Mesenchymal stem cell (in vitro differentiated cells and primary cell): ENCODE data around the gene MYL5.

ENCODE experiments used
- DNase-seq: peaks from one replicate; pipeline ENCODE4 v3.0.0-alpha.2; 2013
- H2AFZ ChIP-seq: one replicate; pipeline ENCODE4 v1.6.1; 2013; ENCODE audit warnings: low read depth, mild to moderate bottlenecking, control low read depth, inconsistent platforms, low read length, moderate library complexity
- H2AK5ac ChIP-seq: 2 replicates; pipeline ENCODE4 v1.6.1; 2013; ENCODE audit warnings: low read length, moderate library complexity, mild to moderate bottlenecking, inconsistent platforms; ENCODE audit not compliant: severe bottlenecking
- H2BK120ac ChIP-seq: one replicate; pipeline ENCODE4 v1.6.1; 2013; ENCODE audit warnings: low read depth, mild to moderate bottlenecking, inconsistent platforms, low read length, moderate library complexity
- H2BK12ac ChIP-seq, 2 experiments: one replicate each; pipeline ENCODE4 v1.6.1; 2013; ENCODE audit warnings: inconsistent platforms in 2 of 2, low read length in 2 of 2, mild to moderate bottlenecking in 2 of 2, moderate library complexity in 2 of 2, control low read depth in 1 of 2
- H2BK15ac ChIP-seq: one replicate; pipeline ENCODE4 v1.6.1; 2013; ENCODE audit warnings: mild to moderate bottlenecking, low read depth, inconsistent platforms; ENCODE audit not compliant: poor library complexity, severe bottlenecking
- H2BK5ac ChIP-seq: 2 replicates; pipeline ENCODE4 v1.6.1; 2013; ENCODE audit warnings: low read depth, mild to moderate bottlenecking, low read length, control low read depth, inconsistent platforms; ENCODE audit not compliant: poor library complexity, severe bottlenecking
- H3K14ac ChIP-seq, 2 experiments: one replicate each; pipeline ENCODE4 v1.6.1; 2013; ENCODE audit warnings: inconsistent platforms in 2 of 2, low read length in 2 of 2, control low read depth in 1 of 2, mild to moderate bottlenecking in 1 of 2, moderate library complexity in 1 of 2
- H3K18ac ChIP-seq, 2 experiments: one replicate each; pipeline ENCODE4 v1.6.1; 2013; ENCODE audit warnings: inconsistent platforms in 2 of 2, low read length in 2 of 2, control low read depth in 1 of 2, low read depth in 1 of 2, mild to moderate bottlenecking in 1 of 2
- H3K23ac ChIP-seq, 2 experiments: one replicate each; pipeline ENCODE4 v1.6.1; 2013; ENCODE audit warnings: inconsistent platforms in 2 of 2, low read length in 2 of 2, mild to moderate bottlenecking in 2 of 2, moderate library complexity in 2 of 2, control low read depth in 1 of 2
- H3K27ac ChIP-seq: 2 replicates; pipeline ENCODE4 v1.5.1; 2013; ENCODE audit warnings: mild to moderate bottlenecking, moderate library complexity, low read length, control low read depth, inconsistent platforms; ENCODE audit not compliant: poor library complexity, severe bottlenecking
- H3K27me3 ChIP-seq, 2 experiments: 2 replicates each; pipeline versions ENCODE4 v1.6.1 to v1.7.0; 2013; ENCODE audit warnings: low read length in 2 of 2, mild to moderate bottlenecking in 2 of 2, moderate library complexity in 2 of 2, control low read depth in 1 of 2, inconsistent platforms in 1 of 2; ENCODE audit not compliant: control insufficient read depth in 1 of 2, insufficient read depth in 1 of 2
- H3K36me3 ChIP-seq, 2 experiments: 2 replicates each; pipeline versions ENCODE4 v1.6.1 to v1.7.0; 2013; ENCODE audit warnings: low read length in 2 of 2, control low read depth in 1 of 2, inconsistent platforms in 1 of 2, low read depth in 1 of 2, mild to moderate bottlenecking in 1 of 2; ENCODE audit not compliant: insufficient read depth in 2 of 2, control insufficient read depth in 1 of 2
- H3K4ac ChIP-seq, 2 experiments: one replicate each; pipeline ENCODE4 v1.6.1; 2013; ENCODE audit warnings: inconsistent platforms in 2 of 2, low read length in 2 of 2, mild to moderate bottlenecking in 2 of 2, moderate library complexity in 2 of 2, control low read depth in 1 of 2, low read depth in 1 of 2
- H3K4me1 ChIP-seq: 2 replicates; pipeline ENCODE4 v1.6.1; 2013; ENCODE audit warnings: low read depth, low read length, control low read depth; ENCODE audit not compliant: control insufficient read depth, insufficient read depth
- H3K4me2 ChIP-seq: 2 replicates; pipeline ENCODE4 v1.6.1; 2013; ENCODE audit warnings: low read length, mild to moderate bottlenecking, inconsistent platforms; ENCODE audit not compliant: poor library complexity, severe bottlenecking
- H3K4me3 ChIP-seq, 2 experiments: 2 replicates each; pipeline versions ENCODE4 v1.5.1 to v1.7.0; 2013; ENCODE audit warnings: low read length in 2 of 2, mild to moderate bottlenecking in 2 of 2, control low read depth in 1 of 2, low read depth in 1 of 2; ENCODE audit not compliant: insufficient read depth in 1 of 2
- H3K79me1 ChIP-seq: replicated peaks from 2 replicates; pipeline ENCODE4 v1.6.1; 2013; ENCODE audit warnings: mild to moderate bottlenecking, control low read depth, low read length, inconsistent platforms; ENCODE audit not compliant: poor library complexity, severe bottlenecking
- H3K9ac ChIP-seq: 2 replicates; pipeline ENCODE4 v1.7.0; 2013; ENCODE audit warnings: mild to moderate bottlenecking, low read length, moderate library complexity
- H3K9me3 ChIP-seq: 2 replicates; pipeline ENCODE4 v1.7.0; 2013; ENCODE audit warnings: mild to moderate bottlenecking, low read length; ENCODE audit not compliant: control insufficient read depth
- H4K8ac ChIP-seq: one replicate; pipeline ENCODE4 v1.6.1; 2013; ENCODE audit warnings: inconsistent platforms, mild to moderate bottlenecking, low read length, moderate library complexity
- H4K91ac ChIP-seq: one replicate; pipeline ENCODE4 v1.6.1; 2013; ENCODE audit warnings: mild to moderate bottlenecking, low read length, inconsistent platforms
- WGBS: methylation state at CpG from one replicate; pipeline ENCODE4 v1.1.7; 2013; ENCODE audit warnings: mixed read lengths; 5-methylcytosine and 5-hydroxymethylcytosine counted together

MYL5 gene

DNA sequence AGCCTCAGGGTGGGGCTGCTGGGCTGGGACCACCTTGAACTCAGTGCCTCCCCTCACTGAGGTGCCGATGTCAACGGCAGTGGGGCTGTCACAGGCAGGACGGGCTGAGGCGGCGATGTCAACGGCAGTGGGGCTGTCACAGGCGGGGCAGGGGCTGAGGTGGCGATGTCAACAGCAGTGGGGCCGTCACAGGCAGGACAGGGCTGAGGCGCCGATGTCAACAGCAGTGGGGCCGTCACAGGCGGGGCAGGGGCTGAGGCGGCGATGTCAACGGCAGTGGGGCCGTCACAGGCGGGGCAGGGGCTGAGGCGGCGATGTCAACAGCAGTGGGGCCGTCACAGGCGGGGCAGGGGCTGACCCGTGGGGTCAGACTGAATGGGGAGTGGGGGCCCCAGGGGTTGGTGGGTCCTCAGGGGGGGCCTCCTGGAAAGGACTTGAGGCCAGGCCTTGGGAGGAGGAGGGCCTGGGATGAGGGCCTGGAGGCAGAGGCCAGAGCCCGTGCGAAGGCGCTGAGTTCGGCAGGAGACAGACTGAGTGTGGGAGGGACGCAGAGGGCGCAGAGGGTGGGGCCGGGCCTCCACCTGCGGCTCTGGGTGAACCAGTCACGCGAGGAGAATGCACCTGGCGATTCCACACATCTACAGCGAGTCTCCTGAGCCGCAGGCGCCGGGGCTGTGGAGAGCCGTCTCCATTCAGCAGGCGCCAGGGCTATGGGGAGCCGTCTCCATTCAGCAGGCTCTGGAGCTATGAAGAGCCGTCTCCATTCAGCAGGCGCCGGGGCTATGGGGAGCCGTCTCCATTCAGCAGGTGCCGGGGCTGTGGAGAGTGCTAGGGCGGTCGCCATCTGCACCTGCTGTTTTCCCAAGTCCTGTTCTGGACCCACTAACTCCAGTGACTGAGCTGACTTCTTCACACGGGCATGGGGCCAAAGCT lies 23.1 kb upstream of the MYL5 start:
- H2BK15ac ChIP-seq: no peak overlapping the region
- WGBS: 83% methylated on average over 43 of the region's 49 CpGs
- H3K4ac ChIP-seq: no peak overlapping the region
- no peak overlapping the region for H3K4me2 ChIP-seq
- no peak overlapping the region for H3K4me3 ChIP-seq
- no peak overlapping the region for H2AFZ ChIP-seq
- DNase-seq: no peak
- no peak overlapping the region for H3K18ac ChIP-seq
- no peak overlapping the region for H4K91ac ChIP-seq
- H3K14ac ChIP-seq: no peak overlapping the region
- no peak overlapping the region for H2AK5ac ChIP-seq
- no peak overlapping the region for H4K8ac ChIP-seq
- peaks cover 0 to 65% of the 10 kb centered on the region in 2 experiments for H3K27me3 ChIP-seq
- H3K36me3 ChIP-seq: no peaks in the 10 kb centered on the region
- H3K23ac ChIP-seq: no peak overlapping the region
- H2BK5ac ChIP-seq: no peak overlapping the region
- no peak overlapping the region for H3K27ac ChIP-seq
- no peak overlapping the region for H2BK12ac ChIP-seq
- H3K9me3 ChIP-seq: no peaks in the 10 kb centered on the region
- no peaks in the 10 kb centered on the region for H3K79me1 ChIP-seq
- no peak overlapping the region for H2BK120ac ChIP-seq
- no peak overlapping the region for H3K9ac ChIP-seq
- no peaks in the 10 kb centered on the region for H3K4me1 ChIP-seq

DNA sequence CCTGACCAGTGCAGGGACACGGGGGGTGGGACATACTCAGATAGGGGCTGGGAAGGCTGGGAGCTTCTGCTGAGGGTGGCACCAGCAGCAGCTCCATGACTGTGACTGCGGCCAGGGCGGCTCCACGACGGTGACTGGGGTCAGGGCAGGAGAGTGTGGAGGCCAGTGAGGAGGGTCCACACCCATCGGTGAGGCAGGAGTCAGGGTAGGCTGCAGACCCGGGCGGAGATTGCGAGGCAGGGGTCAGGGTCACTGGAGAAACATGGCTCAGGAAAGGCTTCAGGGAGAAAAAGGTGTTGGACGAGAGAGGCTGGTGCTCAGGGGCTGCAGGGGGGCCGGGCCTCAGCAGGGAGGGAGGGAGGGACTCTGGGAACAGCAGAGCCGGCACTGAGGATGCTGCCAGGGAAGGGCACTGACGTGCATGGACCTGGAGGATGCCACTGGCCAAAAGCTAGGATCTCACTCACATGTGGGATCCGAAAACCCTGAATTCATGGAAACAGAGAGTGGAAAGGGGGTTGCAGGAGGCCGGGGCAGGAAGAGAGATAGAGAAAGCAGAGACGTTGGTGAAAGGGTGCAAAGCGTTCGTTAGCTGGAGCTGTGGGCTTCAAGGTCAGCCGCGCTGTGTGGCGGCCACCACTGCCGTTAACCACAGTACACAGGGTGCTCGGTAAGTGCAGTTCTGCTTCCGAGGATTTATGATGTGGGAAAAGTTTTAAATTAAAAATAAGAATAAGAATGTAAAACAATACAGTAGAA lies 22.3 kb upstream of the MYL5 start:
- Histone ChIP-seq H3K9ac (no peak overlapping the region), H3K18ac (no peak overlapping the region), H3K9me3 (no peaks in the 10 kb centered on the region), H3K27me3 (peaks cover 0 to 68% of the 10 kb centered on the region in 2 experiments), H2BK15ac (no peak overlapping the region), H3K14ac (no peak overlapping the region), H4K8ac (no peak overlapping the region), H3K36me3 (no peaks in the 10 kb centered on the region), H3K27ac (no peak overlapping the region), H2BK12ac (no peak overlapping the region), H2BK5ac (no peak overlapping the region), H3K79me1 (no peaks in the 10 kb centered on the region), H3K4ac (no peak overlapping the region), H3K4me1 (no peaks in the 10 kb centered on the region), H3K4me3 (no peak overlapping the region), H3K4me2 (no peak overlapping the region), H4K91ac (no peak overlapping the region), H2BK120ac (no peak overlapping the region), H2AK5ac (no peak overlapping the region), H2AFZ (no peak overlapping the region), H3K23ac (no peak overlapping the region)
- DNase-seq: no peak
- 81% methylated on average over 22 of the region's 24 CpGs for WGBS

GRCh38 chr4:653080-653821 lies 21.1 kb upstream of the MYL5 start:
- Histone ChIP-seq H3K18ac (no peak overlapping the region), H4K91ac (no peak overlapping the region), H3K4me1 (peaks cover 1% of the 10 kb centered on the region), H3K14ac (no peak overlapping the region), H2AK5ac (no peak overlapping the region), H2BK15ac (no peak overlapping the region), H3K9ac (no peak overlapping the region), H3K36me3 (no peaks in the 10 kb centered on the region), H3K27ac (no peak overlapping the region), H3K23ac (no peak overlapping the region), H2BK120ac (no peak overlapping the region), H3K4me3 (no peak overlapping the region), H2BK5ac (no peak overlapping the region), H3K4ac (no peak overlapping the region), H2AFZ (no peak overlapping the region), H3K9me3 (no peaks in the 10 kb centered on the region), H3K79me1 (no peaks in the 10 kb centered on the region), H3K27me3 (peaks cover 0 to 63% of the 10 kb centered on the region in 2 experiments), H4K8ac (no peak overlapping the region), H2BK12ac (no peak overlapping the region), H3K4me2 (no peak overlapping the region)
- WGBS: 91% methylated on average over 35 of the region's 35 CpGs
- no peak for DNase-seq
